K562 (cell line): ENCODE data around the gene C16orf95. TPM values are rescaled to one million over a fixed set of nuclear protein-coding genes. Genes with fewer than 3 reads are reported as not detected.
A peak's percentile ranks its signal among the peaks of the same experiment; 100 is the strongest.

ENCODE experiments used
- CBX8 ChIP-seq: fragments of 200-600 bp; sonication (generic); IDR thresholded peaks from 2 replicates; pipeline ENCODE4 v1.6.1; 2012; ENCODE audit warnings: borderline replicate concordance, mixed run types, low read depth, mild to moderate bottlenecking, moderate library complexity, mixed read lengths, low read length, control low read depth, inconsistent platforms; ENCODE audit not compliant: poor library complexity, severe bottlenecking; ENCODE audit errors: extremely low read depth
- ELF1 ChIP-seq: fragments of 200-800 bp; sonication (Bioruptor generic); IDR thresholded peaks from 2 replicates; pipeline ENCODE4 v1.6.1; 2016; ENCODE audit warnings: missing genetic modification characterization, missing compliant biosample characterization
- ELK1 ChIP-seq: sonication (generic); formaldehyde crosslinking; IDR thresholded peaks from 2 replicates; pipeline ENCODE4 v1.8.1; 2022; ENCODE audit warnings: missing genetic modification reagents
- ETS1 ChIP-seq: conservative IDR thresholded peaks from 2 replicates; pipeline ENCODE4 v1.6.1; 2011; ENCODE audit warnings: low read depth, mild to moderate bottlenecking, low read length; ENCODE audit not compliant: control insufficient read depth
- IRF2 ChIP-seq: sonication (generic); formaldehyde crosslinking; IDR thresholded peaks from 2 replicates; pipeline ENCODE4 v1.8.1; 2022; ENCODE audit warnings: mild to moderate bottlenecking, missing genetic modification reagents
- KDM4B ChIP-seq, 2 experiments: fragments of 450-650 bp in 1 of 2; sonication (generic) in 1 of 2; IDR thresholded peaks; 2 replicates each; pipeline ENCODE4 v1.6.1; 2016 to 2017; ENCODE audit warnings: borderline replicate concordance in 2 of 2, antibody characterized with exemption in 1 of 2, low read depth in 1 of 2, mild to moderate bottlenecking in 1 of 2
- MTA2 ChIP-seq: fragments of 450-650 bp; IDR thresholded peaks from 2 replicates; pipeline ENCODE4 v1.6.1; 2016; ENCODE audit warnings: low read depth
- NR1H2 ChIP-seq: sonication (generic); formaldehyde crosslinking; IDR thresholded peaks from 2 replicates; pipeline ENCODE4 v1.4.0; 2020; ENCODE audit warnings: mild to moderate bottlenecking, missing genetic modification reagents
- RFX5 ChIP-seq: IDR thresholded peaks from 2 replicates; pipeline ENCODE4 v1.6.1; 2011; ENCODE audit warnings: low read depth, mild to moderate bottlenecking, improper control_type of control experiment, low read length
- SRSF3 ChIP-seq: fragments of 200-400 bp; formaldehyde crosslinking; IDR thresholded peaks from 2 replicates; pipeline ENCODE4 v1.6.1; 2016; ENCODE audit warnings: mild to moderate bottlenecking, low read length, moderate library complexity; ENCODE audit not compliant: insufficient read depth
- TAF9B ChIP-seq: fragments of 450-650 bp; IDR thresholded peaks from 2 replicates; pipeline ENCODE4 v1.6.1; 2018; ENCODE audit warnings: mild to moderate bottlenecking; ENCODE audit not compliant: partially characterized antibody
- ZBTB5 ChIP-seq: fragments of 450-650 bp; IDR thresholded peaks from 2 replicates; pipeline ENCODE4 v1.6.1; 2017; ENCODE audit warnings: antibody characterized with exemption
- ZKSCAN1 ChIP-seq: fragments of 150-350 bp; IDR thresholded peaks from 2 replicates; pipeline ENCODE4 v1.6.1; 2016; ENCODE audit warnings: low read depth, low read length
- ZNF140 ChIP-seq: fragments of 250-450 bp; sonication (Bioruptor Pico); IDR thresholded peaks from 2 replicates; pipeline ENCODE4 v1.8.0; 2021; ENCODE audit warnings: moderate library complexity, mild to moderate bottlenecking, inconsistent platforms
- ZNF354B ChIP-seq: fragments of 250-450 bp; sonication (Bioruptor Pico); IDR thresholded peaks from 2 replicates; pipeline ENCODE4 v1.4.0; 2020
- polyA plus RNA-seq, 8 experiments: library from polyadenylated mRNA; depleted of rRNA in 4 of 8; stranded (reverse) in 5 of 8; unstranded in 3 of 8; fragments of >200 nt; fragmentation: Nextera tagmentation in 2 of 8; fragmentation: Illumina TruSeq in 1 of 8; extraction: Ambion mirVana in 2 of 8; extraction: Trizol in 1 of 8; gene quantifications; 2 replicates each; pipeline versions ENCODE4 v1.2.1 to v1.2.3, GENCODE V29; 2011 to 2014; ENCODE audit warnings: inconsistent platforms in 1 of 8, missing spikeins in 1 of 8
- total RNA-seq, 7 experiments: library from RNA; depleted of rRNA in 6 of 7; stranded (reverse); fragments of >200 nt in 6 of 7; fragmentation: Illumina TruSeq in 2 of 7; extraction: Trizol in 2 of 7; gene quantifications; 2 replicates each; pipeline versions ENCODE4 v1.2.1 to v1.2.3, GENCODE V29; 2011 to 2021; ENCODE audit warnings: low replicate concordance in 1 of 7
- TF ChIP-seq, protein P1 (sequence below), 3 experiments: fragments of 200-800 bp in 1 of 3; fragments of 250-450 bp in 1 of 3; fragments of 450-650 bp in 1 of 3; sonication (Bioruptor Pico) in 1 of 3; sonication (Bioruptor generic) in 1 of 3; formaldehyde crosslinking in 1 of 3; IDR thresholded peaks; 2 replicates each; pipeline versions ENCODE4 v1.6.1 to v1.8.0; 2016 to 2022; ENCODE audit warnings: mild to moderate bottlenecking in 2 of 3, missing genetic modification characterization in 2 of 3, missing compliant biosample characterization in 1 of 3, moderate library complexity in 1 of 3
- TF ChIP-seq, protein P2 (sequence below): fragments of 450-650 bp; formaldehyde crosslinking; IDR thresholded peaks from 2 replicates; pipeline ENCODE4 v1.4.0; 2022; ENCODE audit warnings: missing genetic modification characterization

Gene C16orf95
- total and polyA plus RNA-seq, 9 of the 15 experiments (the other 6 are each of a cell fraction or from before 2014, with no cell fraction given): 6.5 to 20.5 (median 9.4) TPM

GRCh38 chr16:87316923-87317749 is at the start of gene C16orf95 (continued):
- TF ChIP-seq, protein P1, sequence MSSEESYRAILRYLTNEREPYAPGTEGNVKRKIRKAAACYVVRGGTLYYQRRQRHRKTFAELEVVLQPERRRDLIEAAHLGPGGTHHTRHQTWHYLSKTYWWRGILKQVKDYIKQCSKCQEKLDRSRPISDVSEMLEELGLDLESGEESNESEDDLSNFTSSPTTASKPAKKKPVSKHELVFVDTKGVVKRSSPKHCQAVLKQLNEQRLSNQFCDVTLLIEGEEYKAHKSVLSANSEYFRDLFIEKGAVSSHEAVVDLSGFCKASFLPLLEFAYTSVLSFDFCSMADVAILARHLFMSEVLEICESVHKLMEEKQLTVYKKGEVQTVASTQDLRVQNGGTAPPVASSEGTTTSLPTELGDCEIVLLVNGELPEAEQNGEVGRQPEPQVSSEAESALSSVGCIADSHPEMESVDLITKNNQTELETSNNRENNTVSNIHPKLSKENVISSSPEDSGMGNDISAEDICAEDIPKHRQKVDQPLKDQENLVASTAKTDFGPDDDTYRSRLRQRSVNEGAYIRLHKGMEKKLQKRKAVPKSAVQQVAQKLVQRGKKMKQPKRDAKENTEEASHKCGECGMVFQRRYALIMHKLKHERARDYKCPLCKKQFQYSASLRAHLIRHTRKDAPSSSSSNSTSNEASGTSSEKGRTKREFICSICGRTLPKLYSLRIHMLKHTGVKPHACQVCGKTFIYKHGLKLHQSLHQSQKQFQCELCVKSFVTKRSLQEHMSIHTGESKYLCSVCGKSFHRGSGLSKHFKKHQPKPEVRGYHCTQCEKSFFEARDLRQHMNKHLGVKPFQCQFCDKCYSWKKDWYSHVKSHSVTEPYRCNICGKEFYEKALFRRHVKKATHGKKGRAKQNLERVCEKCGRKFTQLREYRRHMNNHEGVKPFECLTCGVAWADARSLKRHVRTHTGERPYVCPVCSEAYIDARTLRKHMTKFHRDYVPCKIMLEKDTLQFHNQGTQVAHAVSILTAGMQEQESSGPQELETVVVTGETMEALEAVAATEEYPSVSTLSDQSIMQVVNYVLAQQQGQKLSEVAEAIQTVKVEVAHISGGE (CRISPR knock-in tag; IDR thresholded peaks at IDR 0.05): peak in 1 of 3 experiments; percentile 38; a peak in 1 of 6 replicates
- TF ChIP-seq TAF9B (peak; percentile 85), ELF1 (tag) (no peak), SRSF3 (no peak), KDM4B (IDR thresholded peaks at IDR 0.05; ENCODE audit: borderline replicate concordance in 2 of 2, low read depth in 1 of 2) (no peak), RFX5 (no peak), IRF2 (CRISPR knock-in tag) (no peak), ZBTB5 (no peak), ELK1 (no peak), ZNF140 (CRISPR knock-in tag) (no peak), NR1H2 (CRISPR knock-in tag) (no peak), ETS1 (no peak), MTA2 (no peak), ZKSCAN1 (no peak), CBX8 (no peak), ZNF354B (no peak)
- TF ChIP-seq, protein P2, sequence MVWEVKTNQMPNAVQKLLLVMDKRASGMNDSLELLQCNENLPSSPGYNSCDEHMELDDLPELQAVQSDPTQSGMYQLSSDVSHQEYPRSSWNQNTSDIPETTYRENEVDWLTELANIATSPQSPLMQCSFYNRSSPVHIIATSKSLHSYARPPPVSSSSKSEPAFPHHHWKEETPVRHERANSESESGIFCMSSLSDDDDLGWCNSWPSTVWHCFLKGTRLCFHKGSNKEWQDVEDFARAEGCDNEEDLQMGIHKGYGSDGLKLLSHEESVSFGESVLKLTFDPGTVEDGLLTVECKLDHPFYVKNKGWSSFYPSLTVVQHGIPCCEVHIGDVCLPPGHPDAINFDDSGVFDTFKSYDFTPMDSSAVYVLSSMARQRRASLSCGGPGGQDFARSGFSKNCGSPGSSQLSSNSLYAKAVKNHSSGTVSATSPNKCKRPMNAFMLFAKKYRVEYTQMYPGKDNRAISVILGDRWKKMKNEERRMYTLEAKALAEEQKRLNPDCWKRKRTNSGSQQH (CRISPR knock-in tag): no peak
